COLO668 (cell line): ENCODE measurements around the gene TMBIM6.

Source experiments
- DNase-seq: peaks from one replicate; lab custom pipeline; 2025; ENCODE audit not compliant: unreplicated experiment; lab: John Stamatoyannopoulos, UW

TMBIM6 gene

GRCh38 chr12:49796155-49796554 is 54.8 kb downstream of the TMBIM6 start:
- no peak for DNase-seq

- DNase-seq, result no peak
These were observed 55.5 kb downstream of the TMBIM6 start for GRCh38 chr12:49796606-49797448.

- no peak for DNase-seq
These were observed 56.1 kb downstream of the TMBIM6 start for GRCh38 chr12:49797449-49797776.

- DNase-seq, result no peak
These were observed 56.9 kb downstream of the TMBIM6 start for GRCh38 chr12:49798248-49798647.

GRCh38 chr12:49798934-49799333 is 57.6 kb downstream of the TMBIM6 start:
- no peak for DNase-seq

- no peak for DNase-seq
These were observed 59.2 kb downstream of the TMBIM6 start for GRCh38 chr12:49800421-49801140.

GRCh38 chr12:49801141-49802063 is 60.0 kb downstream of the TMBIM6 start:
- DNase-seq, result no peak

- no peak for DNase-seq
These were observed 62.5 kb downstream of the TMBIM6 start for GRCh38 chr12:49803693-49804450.

GRCh38 chr12:49804821-49805220 is 63.5 kb downstream of the TMBIM6 start:
- no peak for DNase-seq

GRCh38 chr12:49805409-49805808 is 64.1 kb downstream of the TMBIM6 start:
- DNase-seq, result no peak

GRCh38 chr12:49806321-49806813 is 65.0 kb downstream of the TMBIM6 start:
- DNase-seq, result no peak

GRCh38 chr12:49806877-49807276 is 65.5 kb downstream of the TMBIM6 start:
- no peak for DNase-seq

- no peak for DNase-seq
These were observed 66.7 kb downstream of the TMBIM6 start for GRCh38 chr12:49807991-49808580.

GRCh38 chr12:49808686-49809380 is 67.5 kb downstream of the TMBIM6 start:
- DNase-seq, result no peak

- DNase-seq, result no peak
These were observed 68.1 kb downstream of the TMBIM6 start for GRCh38 chr12:49809381-49809905.

- DNase-seq, result no peak
These were observed 68.6 kb downstream of the TMBIM6 start for GRCh38 chr12:49809906-49810389.

- no peak for DNase-seq
These were observed 69.8 kb downstream of the TMBIM6 start for GRCh38 chr12:49811136-49811535.

- DNase-seq, result no peak
These were observed 70.6 kb downstream of the TMBIM6 start for GRCh38 chr12:49811961-49812401.

- DNase-seq, result no peak
These were observed 71.8 kb downstream of the TMBIM6 start for GRCh38 chr12:49813131-49813530.
